ENCODE data around the gene CAMTA1. TPM values are rescaled to one million over a fixed set of nuclear protein-coding genes. Genes with fewer than 3 reads are reported as not detected.
A peak's percentile ranks its signal among the peaks of the same experiment; 100 is the strongest.

Gene CAMTA1
- total RNA-seq, 4 donors from 2014 or later, result 86.3 to 170 (median 132) TPM

DNA sequence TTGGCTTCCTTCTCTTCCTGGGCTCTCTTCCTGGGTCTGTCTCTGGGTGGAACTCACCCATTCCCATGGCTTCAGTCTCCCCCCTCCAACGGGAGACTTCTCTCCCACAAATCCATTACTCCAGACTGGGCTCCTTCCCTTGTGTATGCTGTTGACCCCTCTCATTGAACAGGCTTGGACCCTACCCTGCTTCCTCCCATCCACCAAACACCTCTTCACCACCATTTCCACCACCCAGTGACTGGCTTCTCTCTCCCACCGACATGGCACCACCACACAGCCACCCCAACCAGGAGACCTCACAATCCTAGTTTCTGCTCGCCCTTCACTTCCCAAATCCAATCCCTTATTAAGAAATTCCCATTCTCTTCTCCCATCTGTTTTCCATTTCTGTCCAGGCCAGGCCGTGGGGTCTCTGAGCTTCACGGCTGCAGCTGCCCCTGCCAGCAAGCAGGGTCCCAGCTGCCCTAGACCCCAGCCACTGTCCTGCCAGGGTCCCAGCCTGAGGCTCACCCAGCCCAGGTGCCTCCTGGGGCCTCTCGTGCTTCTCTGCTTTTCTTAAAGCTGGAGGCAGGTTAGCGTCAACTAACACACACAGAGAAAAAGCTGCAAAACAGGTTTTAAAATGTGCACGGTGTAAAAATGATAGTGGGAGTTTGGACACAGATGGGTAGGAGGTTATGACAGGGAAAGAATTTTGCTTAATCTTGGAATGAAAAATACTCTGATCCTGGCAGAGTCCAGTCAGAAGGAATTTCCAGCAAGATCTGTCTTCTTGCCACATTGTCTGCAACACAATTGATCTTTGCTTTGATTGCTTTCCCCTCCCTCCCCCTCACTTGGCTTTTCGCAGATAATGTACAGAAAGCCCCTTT is 602.0 kb downstream of the CAMTA1 start:
- TF ChIP-seq, protein P1, sequence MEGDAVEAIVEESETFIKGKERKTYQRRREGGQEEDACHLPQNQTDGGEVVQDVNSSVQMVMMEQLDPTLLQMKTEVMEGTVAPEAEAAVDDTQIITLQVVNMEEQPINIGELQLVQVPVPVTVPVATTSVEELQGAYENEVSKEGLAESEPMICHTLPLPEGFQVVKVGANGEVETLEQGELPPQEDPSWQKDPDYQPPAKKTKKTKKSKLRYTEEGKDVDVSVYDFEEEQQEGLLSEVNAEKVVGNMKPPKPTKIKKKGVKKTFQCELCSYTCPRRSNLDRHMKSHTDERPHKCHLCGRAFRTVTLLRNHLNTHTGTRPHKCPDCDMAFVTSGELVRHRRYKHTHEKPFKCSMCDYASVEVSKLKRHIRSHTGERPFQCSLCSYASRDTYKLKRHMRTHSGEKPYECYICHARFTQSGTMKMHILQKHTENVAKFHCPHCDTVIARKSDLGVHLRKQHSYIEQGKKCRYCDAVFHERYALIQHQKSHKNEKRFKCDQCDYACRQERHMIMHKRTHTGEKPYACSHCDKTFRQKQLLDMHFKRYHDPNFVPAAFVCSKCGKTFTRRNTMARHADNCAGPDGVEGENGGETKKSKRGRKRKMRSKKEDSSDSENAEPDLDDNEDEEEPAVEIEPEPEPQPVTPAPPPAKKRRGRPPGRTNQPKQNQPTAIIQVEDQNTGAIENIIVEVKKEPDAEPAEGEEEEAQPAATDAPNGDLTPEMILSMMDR (IDR thresholded peaks at IDR 0.05), result no peak
- no peak for TF ChIP-seq POLR2AphosphoS5 (IDR thresholded peaks at IDR 0.05)
- no peak for TF ChIP-seq EP300 (IDR thresholded peaks at IDR 0.05)
- no peak for TF ChIP-seq POLR2A (IDR thresholded peaks at IDR 0.05)
- peak overlapping the region in 3 of 4 donors; percentile 31 to 71 (median 65) for H3K27ac ChIP-seq
- H3K27me3 ChIP-seq, result no peaks in the 10 kb centered on the region
- ATAC-seq, result no peak
- WGBS, 2 donors (ENCODE audit: low coverage in 1 of 2), result 62 to 66% methylated on average over 5 to 9 of the region's 9 CpGs
- H3K4me3 ChIP-seq, result no peak overlapping the region
- H3K4me1 ChIP-seq, result peaks cover 0 to 37% (median 21%) of the 10 kb centered on the region in 3 donors
- no peaks in the 10 kb centered on the region for H3K36me3 ChIP-seq
- no peaks in the 10 kb centered on the region for H3K9me3 ChIP-seq

DNA sequence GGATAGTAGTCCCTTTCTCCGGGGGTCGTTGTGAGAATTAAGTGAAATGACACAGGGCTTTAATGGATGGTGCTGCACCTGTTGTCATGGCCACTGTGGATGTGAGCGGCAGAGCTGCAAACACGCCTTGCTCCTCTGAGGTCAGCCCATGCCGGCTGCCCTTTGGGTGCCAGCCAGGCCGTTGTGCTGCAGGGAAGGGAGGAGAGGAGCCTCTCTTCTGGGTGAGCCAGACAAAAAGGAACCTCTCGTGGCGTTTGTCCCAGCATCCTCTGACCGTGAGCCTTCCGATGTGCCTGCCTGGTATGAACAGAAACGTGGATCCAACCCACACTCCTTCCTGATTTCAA is 602.9 kb downstream of the CAMTA1 start:
- Histone ChIP-seq H3K27me3 (no peaks in the 10 kb centered on the region), H3K27ac (peak overlapping the region in 3 of 4 donors; percentile 65 to 71 (median 68)), H3K9me3 (no peaks in the 10 kb centered on the region), H3K4me1 (peaks cover 0 to 37% (median 21%) of the 10 kb centered on the region in 3 donors), H3K36me3 (no peaks in the 10 kb centered on the region), H3K4me3 (no peak overlapping the region)
- ATAC-seq, result no peak
- TF ChIP-seq EP300 (IDR thresholded peaks at IDR 0.05) (no peak), POLR2A (IDR thresholded peaks at IDR 0.05) (no peak), POLR2AphosphoS5 (IDR thresholded peaks at IDR 0.05) (no peak)
- TF ChIP-seq, protein P1 (IDR thresholded peaks at IDR 0.05), result no peak
- no CpG with 5 or more reads among the region's 11 CpGs for WGBS, 2 donors (ENCODE audit: low coverage in 1 of 2)

DNA sequence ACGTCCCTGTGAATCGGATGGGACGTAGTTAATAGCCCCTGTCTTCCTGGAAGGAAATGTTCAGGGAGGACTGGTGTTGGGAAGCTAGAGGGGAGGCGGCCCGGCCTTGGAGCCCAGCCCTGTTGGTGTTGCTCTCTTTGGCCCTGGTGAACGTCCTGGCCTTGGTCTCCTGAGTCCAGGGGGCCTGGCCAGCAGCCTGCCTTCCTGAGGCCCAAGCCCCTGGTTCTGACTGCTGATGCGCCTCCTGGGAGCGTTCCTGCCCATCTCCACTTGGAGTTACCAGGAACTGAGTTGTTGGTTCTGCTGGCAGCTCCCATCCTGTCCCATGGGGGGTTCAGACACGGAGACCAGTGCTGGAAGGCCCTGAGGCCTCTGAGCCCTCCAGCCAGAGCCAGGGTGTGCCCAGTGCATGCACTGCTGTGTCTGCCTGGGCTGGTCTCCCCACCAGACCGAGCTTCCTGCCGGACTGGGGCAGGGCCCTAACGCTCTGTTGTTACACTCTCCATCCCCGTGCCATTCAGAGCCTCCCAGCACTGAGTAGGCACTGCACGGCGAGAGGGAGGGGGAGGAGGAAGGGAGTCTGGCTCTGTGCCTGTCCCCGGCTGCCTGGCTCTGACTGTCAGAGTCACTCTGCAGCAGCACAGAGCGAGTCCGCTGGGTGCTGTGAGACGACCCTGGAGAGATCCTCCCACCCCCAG is 603.4 kb downstream of the CAMTA1 start:
- TF ChIP-seq EP300 (IDR thresholded peaks at IDR 0.05) (no peak), POLR2A (IDR thresholded peaks at IDR 0.05) (no peak), POLR2AphosphoS5 (IDR thresholded peaks at IDR 0.05) (peak; percentile 7)
- TF ChIP-seq, protein P1 (IDR thresholded peaks at IDR 0.05), result no peak
- no peaks in the 10 kb centered on the region for H3K36me3 ChIP-seq
- peak overlapping the region in 3 of 4 donors; percentile 65 to 71 (median 68) for H3K27ac ChIP-seq
- no peaks in the 10 kb centered on the region for H3K9me3 ChIP-seq
- H3K27me3 ChIP-seq, result no peaks in the 10 kb centered on the region
- H3K4me1 ChIP-seq, result peaks cover 0 to 37% (median 21%) of the 10 kb centered on the region in 3 donors
- peak; percentile 67 for ATAC-seq
- H3K4me3 ChIP-seq, result no peak overlapping the region
- WGBS, 2 donors (ENCODE audit: low coverage in 1 of 2), result 0% methylated on average over 1 of the region's 19 CpGs; no CpG with 5 or more reads in 1 of the 2 donors

DNA sequence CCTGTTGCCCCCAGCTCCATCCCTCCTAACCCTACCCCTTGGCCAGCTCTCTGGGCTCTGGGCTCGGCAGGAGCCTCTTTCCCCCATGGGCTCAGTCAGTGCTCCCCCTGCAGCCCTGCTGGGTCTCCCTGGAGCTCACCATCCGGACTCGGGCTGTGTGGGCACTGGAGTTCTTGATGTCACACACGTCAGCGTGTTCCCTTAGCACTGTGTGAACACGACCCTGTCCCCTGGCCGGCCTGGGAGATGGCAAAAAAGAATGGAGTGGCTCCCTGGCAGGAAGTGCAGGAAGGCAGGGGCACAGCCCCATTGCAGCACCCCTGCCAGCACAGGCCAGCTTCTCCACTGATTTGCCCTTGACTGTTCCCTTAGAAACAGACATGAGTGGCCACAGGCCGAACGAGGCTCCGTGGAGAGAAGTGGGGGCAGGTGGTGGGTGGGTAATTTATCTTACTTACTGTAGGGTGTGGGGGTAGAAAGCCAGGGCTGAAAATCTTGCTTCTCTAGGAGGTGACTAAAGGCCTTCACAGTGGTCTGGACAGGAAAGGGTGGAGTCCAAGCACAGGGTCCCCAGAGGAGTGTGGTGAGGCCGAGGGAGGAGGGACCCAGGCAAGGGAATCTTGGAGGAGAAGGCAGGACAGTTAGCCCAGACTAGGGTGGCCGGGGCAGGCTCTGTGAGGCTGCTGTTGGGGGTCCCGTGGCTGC is 604.1 kb downstream of the CAMTA1 start:
- Histone ChIP-seq H3K27me3 (no peaks in the 10 kb centered on the region), H3K27ac (peak overlapping the region in 3 of 4 donors; percentile 65 to 71 (median 68)), H3K4me1 (peaks cover 0 to 37% (median 21%) of the 10 kb centered on the region in 3 donors), H3K4me3 (no peak overlapping the region), H3K9me3 (no peaks in the 10 kb centered on the region), H3K36me3 (no peaks in the 10 kb centered on the region)
- no peak for TF ChIP-seq EP300 (IDR thresholded peaks at IDR 0.05)
- 20 to 67% methylated on average over 1 of the region's 13 CpGs for WGBS, 2 donors (ENCODE audit: low coverage in 1 of 2)
- peak; percentile 36 for ATAC-seq
